GM13976 (cell line): Measurements from ENCODE around the gene TNFRSF18.

Source experiments
- DNase-seq: peaks from one replicate; pipeline ENCODE4 v3.0.0; 2012; ENCODE audit warnings: low spot score
- in situ Hi-C: fragments of 300-500 bp; cut with MboI; formaldehyde crosslinking; loops from one replicate; pipeline ENCODE4 v1.12.0; 2022; ENCODE audit warnings: low sequenced_read_pairs, mixed read lengths, inconsistent platforms; ENCODE audit not compliant: unreplicated experiment
- TF ChIP-seq, protein P1 (sequence below): IDR thresholded peaks from 2 replicates; pipeline ENCODE4 v1.5.1; 2012; ENCODE audit warnings: borderline replicate concordance, mild to moderate bottlenecking; ENCODE audit not compliant: insufficient read depth; ENCODE audit errors: extremely low read depth, missing control alignments, control extremely low read depth

TNFRSF18 gene

DNA sequence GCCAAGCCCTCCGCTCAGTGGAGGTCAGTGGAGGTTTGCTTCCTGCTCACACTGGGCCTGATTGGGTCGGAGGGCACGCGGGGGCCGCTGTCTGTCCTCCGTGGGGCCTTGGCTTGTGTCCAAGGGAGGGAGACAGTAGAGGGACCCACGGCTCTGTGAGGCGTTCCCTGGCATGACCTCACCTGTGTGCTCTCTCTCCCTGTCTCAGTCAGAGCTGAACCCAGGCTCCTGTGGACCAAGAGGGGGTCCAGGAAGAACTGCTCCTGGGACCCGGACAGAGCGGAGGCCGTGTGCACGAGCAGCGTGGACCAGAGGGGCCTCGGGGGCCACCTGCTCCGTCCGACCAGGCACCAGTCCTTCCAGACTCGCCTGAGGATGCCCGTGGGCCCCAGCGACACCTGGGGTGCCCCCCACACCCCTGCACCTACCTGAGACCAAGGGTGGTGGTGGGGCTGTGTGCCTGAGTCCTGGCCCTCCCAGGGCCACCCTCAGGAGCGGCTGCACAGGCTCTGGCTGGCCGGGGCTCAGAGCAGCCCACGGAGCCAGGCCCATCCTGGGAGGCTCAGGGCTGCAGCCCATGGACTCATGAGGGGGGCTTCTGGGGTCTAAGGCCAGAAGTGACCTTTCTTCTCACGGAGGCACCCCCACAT is 46.0 kb downstream of the TNFRSF18 start:
- in situ Hi-C loops: no loop called here
- TF ChIP-seq, protein P1, sequence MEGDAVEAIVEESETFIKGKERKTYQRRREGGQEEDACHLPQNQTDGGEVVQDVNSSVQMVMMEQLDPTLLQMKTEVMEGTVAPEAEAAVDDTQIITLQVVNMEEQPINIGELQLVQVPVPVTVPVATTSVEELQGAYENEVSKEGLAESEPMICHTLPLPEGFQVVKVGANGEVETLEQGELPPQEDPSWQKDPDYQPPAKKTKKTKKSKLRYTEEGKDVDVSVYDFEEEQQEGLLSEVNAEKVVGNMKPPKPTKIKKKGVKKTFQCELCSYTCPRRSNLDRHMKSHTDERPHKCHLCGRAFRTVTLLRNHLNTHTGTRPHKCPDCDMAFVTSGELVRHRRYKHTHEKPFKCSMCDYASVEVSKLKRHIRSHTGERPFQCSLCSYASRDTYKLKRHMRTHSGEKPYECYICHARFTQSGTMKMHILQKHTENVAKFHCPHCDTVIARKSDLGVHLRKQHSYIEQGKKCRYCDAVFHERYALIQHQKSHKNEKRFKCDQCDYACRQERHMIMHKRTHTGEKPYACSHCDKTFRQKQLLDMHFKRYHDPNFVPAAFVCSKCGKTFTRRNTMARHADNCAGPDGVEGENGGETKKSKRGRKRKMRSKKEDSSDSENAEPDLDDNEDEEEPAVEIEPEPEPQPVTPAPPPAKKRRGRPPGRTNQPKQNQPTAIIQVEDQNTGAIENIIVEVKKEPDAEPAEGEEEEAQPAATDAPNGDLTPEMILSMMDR: no peak
- no peak for DNase-seq

DNA sequence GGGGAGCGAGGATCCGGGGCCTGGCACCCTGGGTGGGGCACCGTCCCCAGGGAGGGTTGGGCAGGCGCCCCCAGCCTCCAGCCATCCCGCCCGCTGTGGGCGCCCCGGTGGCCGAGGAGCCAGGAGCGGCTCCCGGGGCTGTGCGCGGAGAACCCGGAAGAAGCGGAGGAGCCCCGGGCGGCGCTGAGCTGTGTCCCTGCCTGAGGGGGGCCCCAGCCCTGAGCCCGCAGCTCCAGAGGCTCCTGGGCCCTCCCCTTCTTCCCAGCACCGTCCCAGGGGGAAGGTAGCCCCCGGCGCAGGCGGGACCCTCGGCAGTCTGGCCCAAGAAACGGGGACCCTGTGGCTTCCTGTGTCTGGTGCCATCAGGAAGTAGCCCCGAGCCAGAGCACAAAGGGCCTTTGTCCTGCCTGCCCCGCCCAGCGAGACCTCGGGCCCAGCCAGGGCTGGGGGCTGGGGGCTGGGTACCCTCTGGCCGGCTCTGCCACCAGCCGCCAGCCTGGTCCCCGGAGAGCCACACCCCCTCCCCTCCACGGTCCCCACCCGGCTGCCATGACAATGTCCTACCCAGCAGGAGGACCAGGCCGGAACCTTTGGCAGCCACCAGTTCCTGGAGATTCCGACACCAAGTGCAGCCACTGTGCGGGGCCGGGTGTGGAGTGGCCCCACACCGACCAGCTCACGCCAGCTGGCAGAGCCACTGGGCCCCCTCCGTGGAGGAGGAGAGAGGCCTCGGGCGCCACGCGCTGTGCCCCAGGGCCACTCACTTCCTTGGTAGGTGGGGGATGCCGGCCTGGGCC is 48.3 kb downstream of the TNFRSF18 start:
- in situ Hi-C loops: no loop called here

DNA sequence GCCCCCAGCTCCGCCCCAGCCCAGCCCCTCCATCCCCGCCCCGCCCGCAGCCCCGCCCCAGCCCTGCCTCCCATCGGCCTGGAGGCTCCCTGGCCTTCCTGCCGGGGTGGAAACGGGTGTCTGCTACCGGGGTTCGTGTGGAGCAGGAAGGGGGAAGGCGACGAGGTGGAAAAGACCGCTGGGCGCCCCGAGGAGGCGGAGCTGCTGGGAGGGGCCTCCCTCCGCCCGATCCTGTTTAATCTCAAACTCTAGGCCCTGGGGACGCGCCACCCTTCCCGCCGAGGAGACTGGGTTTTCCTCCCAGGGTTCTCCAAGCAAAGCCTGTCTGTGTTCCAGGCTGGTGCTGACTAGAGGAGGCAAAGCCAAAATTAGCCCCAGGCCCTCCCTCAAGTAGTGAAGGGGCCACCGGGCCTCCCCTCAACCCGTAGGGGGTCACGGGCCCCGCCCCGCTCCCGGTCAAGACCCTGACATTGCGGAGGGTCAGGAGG is 48.9 kb downstream of the TNFRSF18 start:
- in situ Hi-C loops: no loop called here
- peak; percentile 93 for DNase-seq
- TF ChIP-seq, protein P1: no peak

More for the DNA sequence above, 48.3 kb downstream of the TNFRSF18 start:
- TF ChIP-seq, protein P1: no peak
- peak; percentile 85 for DNase-seq

DNA sequence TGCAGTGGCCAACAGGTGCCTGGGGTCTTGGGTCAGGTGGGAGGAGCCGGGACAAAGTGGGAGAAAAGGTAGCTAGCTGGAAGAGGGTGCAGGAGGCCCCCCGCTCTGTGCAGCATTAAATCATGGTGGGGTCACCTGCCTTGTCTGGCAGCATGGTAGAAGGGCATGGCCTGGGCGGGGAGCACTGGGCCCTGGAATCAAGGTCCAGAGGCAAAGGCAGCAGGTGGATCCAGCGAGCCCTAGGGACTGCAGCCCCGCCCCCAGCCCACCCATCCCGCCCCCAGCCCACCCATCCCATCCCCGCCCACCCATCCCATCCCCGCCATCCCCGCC is 49.4 kb downstream of the TNFRSF18 start:
- in situ Hi-C loops: no loop called here
- TF ChIP-seq, protein P1: no peak
- DNase-seq: no peak

DNA sequence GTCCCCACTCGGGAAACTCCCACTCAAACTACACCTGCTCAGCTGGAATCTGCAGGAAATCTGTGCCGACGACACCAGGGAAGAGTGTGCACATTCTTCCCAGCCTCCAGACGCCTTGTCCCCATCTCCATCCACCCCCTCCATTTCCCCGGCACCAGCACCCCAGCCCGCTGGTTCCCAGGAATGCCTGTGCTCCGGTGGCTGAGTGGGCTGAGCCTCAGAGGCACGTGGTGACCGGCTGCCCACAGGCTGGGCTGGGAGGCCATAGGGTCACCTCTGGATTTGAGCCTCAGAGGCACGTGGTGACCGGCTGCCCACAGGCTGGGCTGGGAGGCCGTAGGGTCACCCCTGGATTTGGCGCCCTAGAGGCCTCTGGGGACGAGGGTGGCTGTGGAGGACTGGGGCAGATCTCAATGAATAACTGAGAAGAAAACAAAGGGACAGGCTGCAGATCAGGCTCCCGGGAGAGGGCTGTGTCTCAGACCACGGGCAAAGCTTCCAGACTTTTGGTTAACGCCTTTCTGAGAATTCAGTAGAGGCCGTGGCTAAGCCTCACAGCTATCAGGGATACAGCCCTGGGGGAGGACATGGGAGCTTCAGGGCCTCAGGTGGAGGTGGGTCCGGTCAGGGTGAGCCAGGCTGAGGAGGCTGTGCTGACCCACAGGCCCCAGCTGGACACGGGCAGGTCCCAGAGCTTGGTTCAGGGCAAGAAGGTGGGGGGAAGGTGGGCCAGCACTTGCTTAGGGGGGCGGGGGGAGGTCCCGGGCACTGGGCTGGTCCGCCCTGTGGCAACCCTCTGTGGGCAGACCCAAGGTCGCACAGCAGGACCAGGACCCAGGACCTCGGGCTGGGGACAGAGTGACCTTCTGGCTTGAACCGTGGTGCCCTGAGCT is 50.0 kb downstream of the TNFRSF18 start:
- in situ Hi-C loops: no loop called here
- TF ChIP-seq, protein P1: no peak
- no peak for DNase-seq

DNA sequence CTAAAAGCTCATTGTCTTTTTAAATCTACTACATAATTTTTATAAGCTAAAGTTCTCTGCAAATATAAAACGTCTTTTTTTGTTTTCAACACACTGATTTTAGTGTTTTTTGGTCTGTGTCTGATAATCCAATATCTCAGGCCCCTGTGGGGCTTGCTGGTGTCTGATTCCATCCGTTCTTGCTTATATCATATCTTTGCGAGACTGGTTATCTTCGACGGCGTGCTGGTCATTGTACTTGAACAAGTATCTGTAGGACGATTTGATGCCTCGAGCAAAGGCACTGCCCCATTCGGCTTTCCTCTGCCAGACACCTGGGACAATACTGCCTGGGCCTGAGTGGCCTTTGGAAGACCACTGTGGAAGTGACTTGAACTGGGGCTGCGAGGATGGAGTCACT is 51.1 kb downstream of the TNFRSF18 start:
- in situ Hi-C loops: no loop called here
- no peak for DNase-seq
- TF ChIP-seq, protein P1: no peak
